ENCODE results near the gene EGFL7. TPM values are rescaled to one million over a fixed set of nuclear protein-coding genes. Genes with fewer than 3 reads are reported as not detected.

Gene EGFL7
- total RNA-seq, 3 donors from 2014 or later (not counting 1 experiment from before 2014, with no cell fraction given), result 0.28 to 0.47 (median 0.29) TPM

- no peaks in the 10 kb centered on the region for H3K36me3 ChIP-seq (ENCODE audit: control insufficient read depth, insufficient read depth, low read length)
- intact Hi-C loops (cut with micrococcal nuclease), result loop anchor here (5.0 to 10.0 kb wide), 2 partner anchors 52 to 80 kb away; no protein-coding TSS in a partner anchor
- no peaks in the 10 kb centered on the region for H3K27me3 ChIP-seq (ENCODE audit: control insufficient read depth, insufficient read depth, low read length)
- H3K27ac ChIP-seq (ENCODE audit: low read length), result peak overlapping the region; percentile 87
- peaks cover 78% of the 10 kb centered on the region for H3K4me1 ChIP-seq (ENCODE audit: control insufficient read depth, insufficient read depth, low read length)
- Mint-ChIP-seq H3K4me1 (peaks cover 44 to 53% of the 10 kb centered on the region in 2 donors), H3K9me3 (no peaks in the 10 kb centered on the region), H3K27ac (peak overlapping the region; percentile 87 to 89), H3K27me3 (ENCODE audit: low read depth in 2 of 2) (no peaks in the 10 kb centered on the region), H3K4me3 (peak overlapping the region; percentile 84), H3K36me3 (no peaks in the 10 kb centered on the region)
- ATAC-seq (no peak), DNase-seq (no peak)
- H3K4me3 ChIP-seq (ENCODE audit: low read length), result no peak overlapping the region
- no peak for TF ChIP-seq CTCF (IDR thresholded peaks at IDR 0.05)
- WGBS (ENCODE audit: insufficient coverage), result 64% methylated on average over 22 of the region's 22 CpGs
- H3K9me3 ChIP-seq (ENCODE audit: control insufficient read depth, insufficient read depth, low read length), result no peaks in the 10 kb centered on the region
Measured at GRCh38 chr9:136616948-136617695, 45.6 kb upstream of the EGFL7 start.

- H3K4me3 Mint-ChIP-seq, result peak overlapping the region; percentile 84
Measured at GRCh38 chr9:136617746-136618579, 44.8 kb upstream of the EGFL7 start.

More at GRCh38 chr9:136617746-136618579, 44.8 kb upstream of the EGFL7 start:
- Histone ChIP-seq H3K4me3 (ENCODE audit: low read length) (no peak overlapping the region), H3K9me3 (ENCODE audit: control insufficient read depth, insufficient read depth, low read length) (no peaks in the 10 kb centered on the region), H3K4me1 (ENCODE audit: control insufficient read depth, insufficient read depth, low read length) (peaks cover 81% of the 10 kb centered on the region), H3K36me3 (ENCODE audit: control insufficient read depth, insufficient read depth, low read length) (no peaks in the 10 kb centered on the region), H3K27me3 (ENCODE audit: control insufficient read depth, insufficient read depth, low read length) (no peaks in the 10 kb centered on the region), H3K27ac (ENCODE audit: low read length) (peak overlapping the region; percentile 87)
- peaks cover 44 to 57% of the 10 kb centered on the region in 2 donors for H3K4me1 Mint-ChIP-seq
- no peak for TF ChIP-seq CTCF (IDR thresholded peaks at IDR 0.05)
- no peaks in the 10 kb centered on the region for H3K27me3 Mint-ChIP-seq (ENCODE audit: low read depth in 2 of 2)
- ATAC-seq (peak in 2 of 3 donors; percentile 21 to 35), DNase-seq (no peak)
- WGBS (ENCODE audit: insufficient coverage), result 37% methylated on average over 26 of the region's 26 CpGs
- H3K36me3 Mint-ChIP-seq, result no peaks in the 10 kb centered on the region
- intact Hi-C loops (cut with micrococcal nuclease), result loop anchor here (5.0 to 10.0 kb wide), 2 partner anchors 53 to 81 kb away; no protein-coding TSS in a partner anchor
- H3K9me3 Mint-ChIP-seq, result no peaks in the 10 kb centered on the region
- peak overlapping the region; percentile 87 to 89 for H3K27ac Mint-ChIP-seq
